ENCODE results near the gene PPM1M.

GRCh38 chr3:52202384-52203077 lies 43.0 kb upstream of the PPM1M start:
- TF ChIP-seq CTCF (IDR thresholded peaks at IDR 0.05) (no peak), POLR2A (IDR thresholded peaks at IDR 0.05) (no peak)

All from body of pancreas (tissue), 4 donors.